ENCODE data around the gene C10orf62. TPM values are rescaled to one million over a fixed set of nuclear protein-coding genes. Genes with fewer than 3 reads are reported as not detected.

Gene C10orf62
- total RNA-seq, 4 donors from 2014 or later: 0.41 to 0.55 TPM; not detected in 2

DNA sequence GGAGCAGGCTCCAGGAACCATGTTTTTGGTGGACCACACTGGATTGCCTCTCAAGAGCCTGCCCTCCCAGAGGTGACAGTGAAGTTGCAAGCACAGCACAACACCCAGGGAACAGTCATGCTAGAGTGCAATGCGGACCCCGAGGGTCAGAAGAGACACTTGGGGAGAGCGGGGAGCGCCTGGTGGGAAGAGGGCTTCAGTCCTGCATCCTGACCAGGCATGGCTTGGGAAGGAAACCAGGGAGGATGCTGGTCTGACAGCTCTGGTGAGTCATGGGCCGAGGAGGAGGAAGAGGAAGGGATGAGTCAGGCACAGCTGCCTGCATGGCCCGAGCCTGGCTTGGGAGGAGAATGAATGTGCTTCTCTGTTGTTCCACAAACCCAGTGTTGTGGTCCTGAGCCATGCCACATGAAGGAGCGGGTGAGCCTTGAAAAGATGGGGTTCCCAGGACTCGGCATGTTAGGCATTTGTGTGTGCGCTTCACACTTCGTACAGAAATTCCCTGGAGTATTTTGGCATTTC, 46.4 kb upstream of the C10orf62 start:
- TF ChIP-seq, protein P1, sequence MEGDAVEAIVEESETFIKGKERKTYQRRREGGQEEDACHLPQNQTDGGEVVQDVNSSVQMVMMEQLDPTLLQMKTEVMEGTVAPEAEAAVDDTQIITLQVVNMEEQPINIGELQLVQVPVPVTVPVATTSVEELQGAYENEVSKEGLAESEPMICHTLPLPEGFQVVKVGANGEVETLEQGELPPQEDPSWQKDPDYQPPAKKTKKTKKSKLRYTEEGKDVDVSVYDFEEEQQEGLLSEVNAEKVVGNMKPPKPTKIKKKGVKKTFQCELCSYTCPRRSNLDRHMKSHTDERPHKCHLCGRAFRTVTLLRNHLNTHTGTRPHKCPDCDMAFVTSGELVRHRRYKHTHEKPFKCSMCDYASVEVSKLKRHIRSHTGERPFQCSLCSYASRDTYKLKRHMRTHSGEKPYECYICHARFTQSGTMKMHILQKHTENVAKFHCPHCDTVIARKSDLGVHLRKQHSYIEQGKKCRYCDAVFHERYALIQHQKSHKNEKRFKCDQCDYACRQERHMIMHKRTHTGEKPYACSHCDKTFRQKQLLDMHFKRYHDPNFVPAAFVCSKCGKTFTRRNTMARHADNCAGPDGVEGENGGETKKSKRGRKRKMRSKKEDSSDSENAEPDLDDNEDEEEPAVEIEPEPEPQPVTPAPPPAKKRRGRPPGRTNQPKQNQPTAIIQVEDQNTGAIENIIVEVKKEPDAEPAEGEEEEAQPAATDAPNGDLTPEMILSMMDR (IDR thresholded peaks at IDR 0.05 in 4 of 5, conservative IDR thresholded peaks at IDR 0.05 in 1 of 5): no peak
- TF ChIP-seq POLR2A (IDR thresholded peaks at IDR 0.05): no peak
- in situ Hi-C loops (cut with MboI; ENCODE audit: low sequenced_read_pairs in 4 of 4) (no loop called here), intact Hi-C loops (cut with DNase I; ENCODE audit: low total_unique reads) (loop anchor here (2.0 kb wide), 1 partner anchor 44 kb away; the partner anchor contains the start of genes MMS19 and UBTD1)
- ATAC-seq (peak; percentile 94 to 96), DNase-seq (peak; percentile 81 to 82)
- Histone ChIP-seq H3K9me3 (no peaks in the 10 kb centered on the region), H3K27me3 (no peaks in the 10 kb centered on the region), H3K4me3 (no peak overlapping the region), H3K27ac (peak overlapping the region; percentile 73 to 85 (median 81)), H3K4me1 (peaks cover 48 to 52% of the 10 kb centered on the region in 2 donors), H3K36me3 (no peaks in the 10 kb centered on the region)

DNA sequence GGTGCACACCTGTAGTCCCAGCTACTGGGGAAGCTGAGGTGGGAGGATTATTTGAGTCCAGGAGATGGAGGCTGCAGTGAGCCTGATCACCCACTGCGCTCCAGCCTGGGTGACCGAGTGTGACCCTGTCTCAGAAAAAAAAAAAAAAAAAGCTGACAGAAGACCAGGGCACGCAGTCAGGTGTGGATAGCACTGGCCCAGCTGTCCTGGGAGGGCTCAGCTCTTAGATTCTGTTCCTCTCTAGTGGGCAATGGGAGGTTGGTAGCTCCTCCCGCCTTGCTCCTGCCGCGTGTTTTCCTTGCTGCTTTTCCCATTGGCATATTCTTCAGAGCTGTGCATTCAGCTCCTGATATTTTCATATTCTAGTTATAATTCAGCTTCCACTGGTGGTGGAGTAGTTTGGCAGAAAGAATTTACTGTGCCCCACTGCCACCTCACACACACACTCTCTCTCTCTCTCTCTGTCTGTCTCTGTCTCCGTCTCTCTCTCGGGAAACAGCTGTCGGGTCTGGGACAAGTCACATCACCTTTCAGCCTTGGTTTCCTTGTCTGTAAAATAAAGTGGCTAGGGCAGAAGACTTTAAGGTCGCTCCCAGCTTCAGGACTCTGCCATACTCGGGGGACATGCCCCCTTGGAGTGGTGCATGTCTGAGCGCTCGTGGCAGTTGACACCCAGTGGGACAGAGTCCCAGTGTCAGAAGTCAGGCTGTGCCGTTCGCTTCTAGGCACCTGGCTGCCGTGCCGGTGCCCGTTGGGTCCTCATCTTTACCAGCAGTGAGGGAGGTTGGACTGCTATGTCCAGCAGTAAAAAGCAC, 42.9 kb upstream of the C10orf62 start:
- in situ Hi-C loops (cut with MboI; ENCODE audit: low sequenced_read_pairs in 4 of 4): no loop called here
- ATAC-seq: no peak
- DNase-seq: no peak

DNA sequence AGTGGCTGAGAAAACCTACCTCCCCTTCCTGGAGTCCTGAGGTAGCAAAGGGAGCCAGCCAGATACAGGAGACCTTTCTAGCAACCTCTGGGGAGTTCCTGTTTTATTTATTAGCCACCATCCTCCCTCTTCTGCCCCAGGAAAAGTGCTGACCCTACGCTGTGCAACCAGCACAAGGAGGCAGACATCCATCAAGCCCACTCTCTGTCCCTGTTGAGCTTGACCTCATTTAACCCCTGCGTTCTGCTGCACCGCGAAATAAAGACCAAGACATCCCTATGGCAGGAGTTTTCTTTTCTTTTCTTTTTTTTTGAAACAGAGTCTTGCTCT, 42.3 kb upstream of the C10orf62 start:
- Histone ChIP-seq H3K27ac (peak overlapping the region in 2 of 4 donors; percentile 2 to 43), H3K9me3 (no peaks in the 10 kb centered on the region), H3K36me3 (no peaks in the 10 kb centered on the region), H3K4me1 (peaks cover 62 to 64% of the 10 kb centered on the region in 2 donors), H3K27me3 (no peaks in the 10 kb centered on the region), H3K4me3 (no peak overlapping the region)
- no peak for DNase-seq
- in situ Hi-C loops (cut with MboI; ENCODE audit: low sequenced_read_pairs in 4 of 4): no loop called here
- no peak for ATAC-seq
- TF ChIP-seq, protein P1 (IDR thresholded peaks at IDR 0.05 in 4 of 5, conservative IDR thresholded peaks at IDR 0.05 in 1 of 5): no peak
- no peak for TF ChIP-seq POLR2A (IDR thresholded peaks at IDR 0.05)
- intact Hi-C loops (cut with DNase I; ENCODE audit: low total_unique reads): no loop called here

More for the DNA sequence above, 42.9 kb upstream of the C10orf62 start:
- TF ChIP-seq, protein P1 (IDR thresholded peaks at IDR 0.05 in 4 of 5, conservative IDR thresholded peaks at IDR 0.05 in 1 of 5): no peak
- TF ChIP-seq POLR2A (IDR thresholded peaks at IDR 0.05): no peak
- H3K4me1 ChIP-seq: peaks cover 67 to 68% of the 10 kb centered on the region in 2 donors
- H3K4me3 ChIP-seq: no peak overlapping the region
- peak overlapping the region in 3 of 4 donors; percentile 2 to 43 (median 17) for H3K27ac ChIP-seq
- intact Hi-C loops (cut with DNase I; ENCODE audit: low total_unique reads): no loop called here
- H3K9me3 ChIP-seq: no peaks in the 10 kb centered on the region
- no peaks in the 10 kb centered on the region for H3K27me3 ChIP-seq
- no peaks in the 10 kb centered on the region for H3K36me3 ChIP-seq

DNA sequence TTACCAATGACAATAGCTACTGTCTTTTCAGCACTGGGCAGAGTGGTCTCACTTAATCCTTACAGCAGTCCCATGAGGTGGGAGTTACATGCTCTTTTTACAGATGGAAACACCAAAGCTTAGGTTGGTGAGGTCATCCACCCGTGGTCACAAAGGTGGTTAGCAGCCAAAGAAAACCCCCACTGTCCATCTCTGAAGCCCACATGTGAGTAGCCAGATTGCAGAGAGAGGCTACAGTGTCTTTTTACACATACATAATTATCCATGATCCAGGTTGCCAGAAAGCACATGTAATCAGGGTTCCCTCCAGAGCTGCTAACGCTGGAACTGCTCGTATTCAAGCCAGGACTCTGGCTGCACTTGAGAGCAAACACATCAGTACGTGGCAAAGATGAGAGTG, 41.6 kb upstream of the C10orf62 start:
- TF ChIP-seq POLR2A (IDR thresholded peaks at IDR 0.05): no peak
- TF ChIP-seq, protein P1 (IDR thresholded peaks at IDR 0.05 in 4 of 5, conservative IDR thresholded peaks at IDR 0.05 in 1 of 5): no peak
- no peak for ATAC-seq
- in situ Hi-C loops (cut with MboI; ENCODE audit: low sequenced_read_pairs in 4 of 4): no loop called here
- Histone ChIP-seq H3K27me3 (no peaks in the 10 kb centered on the region), H3K4me3 (no peak overlapping the region), H3K27ac (no peak overlapping the region), H3K4me1 (peaks cover 57 to 61% of the 10 kb centered on the region in 2 donors), H3K36me3 (no peaks in the 10 kb centered on the region), H3K9me3 (no peaks in the 10 kb centered on the region)
- DNase-seq: no peak
- intact Hi-C loops (cut with DNase I; ENCODE audit: low total_unique reads): no loop called here
